NK-92 treated with Interleukin-12 subunit alpha and Interleukin-12 subunit beta, amount 100 ng/mL, for 24 hours (cell line): Measurements from ENCODE around the gene MPC1.
"Not testable (repeated sequence)": the region's sequence is repeated elsewhere in the genome, so short reads cannot be mapped to it uniquely, and the experiment has no call there.

Source experiments
- DNase-seq: peaks from one replicate; lab custom pipeline; 2025; lab: John Stamatoyannopoulos, UW

The MPC1 gene

GRCh38 chr6:166345672-166346071, 37.1 kb downstream of the MPC1 start:
- not testable (repeated sequence) for DNase-seq

GRCh38 chr6:166344921-166345320, 37.8 kb downstream of the MPC1 start:
- DNase-seq = not testable (repeated sequence)

GRCh38 chr6:166344240-166344639, 38.5 kb downstream of the MPC1 start:
- DNase-seq = no peak

- DNase-seq = no peak
Measured at GRCh38 chr6:166343150-166343487, 39.6 kb downstream of the MPC1 start.

GRCh38 chr6:166342349-166343149, 40.2 kb downstream of the MPC1 start, which contains the start of gene SFT2D1:
Gene SFT2D1, minus strand, starts transcription at chr6:166342545. Its CDS starts 64 bp downstream, at chr6:166342481.
- DNase-seq = peak; percentile 77

GRCh38 chr6:166341977-166342348, 40.8 kb downstream of the MPC1 start:
- DNase-seq = no peak

GRCh38 chr6:166341464-166341863, 41.3 kb downstream of the MPC1 start:
- no peak for DNase-seq

- DNase-seq = no peak
Measured at GRCh38 chr6:166338854-166339253, 43.9 kb downstream of the MPC1 start.

GRCh38 chr6:166336847-166337246, 45.9 kb downstream of the MPC1 start:
- DNase-seq = no peak

- DNase-seq = no peak
Measured at GRCh38 chr6:166335378-166336302, 47.1 kb downstream of the MPC1 start.

- no peak for DNase-seq
Measured at GRCh38 chr6:166334878-166335277, 47.9 kb downstream of the MPC1 start.

GRCh38 chr6:166333172-166333995, 49.4 kb downstream of the MPC1 start:
- no peak for DNase-seq

GRCh38 chr6:166331503-166332415, 51.0 kb downstream of the MPC1 start:
- no peak for DNase-seq

GRCh38 chr6:166330612-166331011, 52.1 kb downstream of the MPC1 start:
- DNase-seq = no peak

- no peak for DNase-seq
Measured at GRCh38 chr6:166325383-166326042, 57.2 kb downstream of the MPC1 start.

GRCh38 chr6:166323395-166323794, 59.3 kb downstream of the MPC1 start:
- no peak for DNase-seq

GRCh38 chr6:166318649-166319600, 63.8 kb downstream of the MPC1 start:
- DNase-seq = no peak

- no peak for DNase-seq
Measured at GRCh38 chr6:166318227-166318626, 64.5 kb downstream of the MPC1 start.
